GM12865 (cell line): ENCODE data around the gene RNASE13.

Source experiments
- DNase-seq: peaks from one replicate; pipeline ENCODE4 v3.0.0; 2010; ENCODE audit warnings: low read depth
- H3K4me3 ChIP-seq: 2 replicates; pipeline ENCODE4 v1.5.1; 2011; ENCODE audit warnings: mild to moderate bottlenecking, low read depth, low read length, control low read depth
- CTCF ChIP-seq: IDR thresholded peaks from 2 replicates; pipeline ENCODE4 v1.5.1; 2011; ENCODE audit warnings: low read length, control low read depth, low read depth, inconsistent platforms; ENCODE audit not compliant: insufficient read depth; ENCODE audit errors: missing control alignments

Gene RNASE13

GRCh38 chr14:21036751-21037150 is 2.1 kb upstream of the RNASE13 start:
- no peak for DNase-seq
- TF ChIP-seq CTCF, result no peak
- H3K4me3 ChIP-seq, result no peak overlapping the region

GRCh38 chr14:21033133-21033698 is 1.4 kb downstream of the RNASE13 start:
- no peak overlapping the region for H3K4me3 ChIP-seq
- DNase-seq, result no peak
- TF ChIP-seq CTCF, result no peak

- H3K4me3 ChIP-seq, result no peak overlapping the region
- DNase-seq, result no peak
- TF ChIP-seq CTCF, result no peak
Observed at GRCh38 chr14:21032326-21033132, 2.1 kb downstream of the RNASE13 start.

- no peak overlapping the region for H3K4me3 ChIP-seq
- TF ChIP-seq CTCF, result no peak
- DNase-seq, result no peak
Observed at GRCh38 chr14:21030531-21030930, 4.1 kb downstream of the RNASE13 start.

- H3K4me3 ChIP-seq, result no peak within 1 kb of the TSS
- TF ChIP-seq CTCF, result no peak
- no peak for DNase-seq
Observed at GRCh38 chr14:21029917-21030316, 4.7 kb downstream of the RNASE13 start, which contains the start of gene TPPP2. Gene TPPP2 (plus strand): TSS chr14:21030217. CDS start chr14:21030582, 365 bp downstream.

- H3K4me3 ChIP-seq, result no peak overlapping the region
- no peak for TF ChIP-seq CTCF
- DNase-seq, result no peak
Observed at GRCh38 chr14:21026988-21027315, 7.7 kb downstream of the RNASE13 start.

- no peak for TF ChIP-seq CTCF
- no peak for DNase-seq
- H3K4me3 ChIP-seq, result no peak overlapping the region
Observed at GRCh38 chr14:21026274-21026987, 8.2 kb downstream of the RNASE13 start.
